Measurements from ENCODE around the gene RTKN2.

DNA sequence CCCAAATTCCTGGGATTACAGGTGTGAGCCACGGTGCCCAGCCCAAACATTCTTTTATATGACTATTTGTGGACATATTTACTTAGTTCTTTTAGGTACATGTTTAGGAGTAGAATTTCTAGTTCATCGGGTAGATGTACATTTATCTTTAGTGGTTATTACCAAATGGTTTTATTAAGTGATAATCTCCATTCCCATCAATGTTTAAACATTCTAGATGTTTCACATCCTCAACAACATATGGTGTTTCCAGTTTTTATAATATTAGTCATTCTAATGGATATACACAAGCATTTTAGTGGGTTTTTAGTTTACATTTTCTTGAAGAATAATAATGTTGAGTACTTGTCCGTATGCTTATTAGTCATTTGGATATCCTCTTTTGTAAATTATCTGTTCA is 131.7 kb downstream of the RTKN2 start:
- no peak for TF ChIP-seq POLR2AphosphoS5 (IDR thresholded peaks at IDR 0.05; ENCODE audit: low read depth, low read length)
- TF ChIP-seq TAF1 (IDR thresholded peaks at IDR 0.05; ENCODE audit: borderline replicate concordance, insufficient read depth, low read length) = no peak
- TF ChIP-seq, protein P1, sequence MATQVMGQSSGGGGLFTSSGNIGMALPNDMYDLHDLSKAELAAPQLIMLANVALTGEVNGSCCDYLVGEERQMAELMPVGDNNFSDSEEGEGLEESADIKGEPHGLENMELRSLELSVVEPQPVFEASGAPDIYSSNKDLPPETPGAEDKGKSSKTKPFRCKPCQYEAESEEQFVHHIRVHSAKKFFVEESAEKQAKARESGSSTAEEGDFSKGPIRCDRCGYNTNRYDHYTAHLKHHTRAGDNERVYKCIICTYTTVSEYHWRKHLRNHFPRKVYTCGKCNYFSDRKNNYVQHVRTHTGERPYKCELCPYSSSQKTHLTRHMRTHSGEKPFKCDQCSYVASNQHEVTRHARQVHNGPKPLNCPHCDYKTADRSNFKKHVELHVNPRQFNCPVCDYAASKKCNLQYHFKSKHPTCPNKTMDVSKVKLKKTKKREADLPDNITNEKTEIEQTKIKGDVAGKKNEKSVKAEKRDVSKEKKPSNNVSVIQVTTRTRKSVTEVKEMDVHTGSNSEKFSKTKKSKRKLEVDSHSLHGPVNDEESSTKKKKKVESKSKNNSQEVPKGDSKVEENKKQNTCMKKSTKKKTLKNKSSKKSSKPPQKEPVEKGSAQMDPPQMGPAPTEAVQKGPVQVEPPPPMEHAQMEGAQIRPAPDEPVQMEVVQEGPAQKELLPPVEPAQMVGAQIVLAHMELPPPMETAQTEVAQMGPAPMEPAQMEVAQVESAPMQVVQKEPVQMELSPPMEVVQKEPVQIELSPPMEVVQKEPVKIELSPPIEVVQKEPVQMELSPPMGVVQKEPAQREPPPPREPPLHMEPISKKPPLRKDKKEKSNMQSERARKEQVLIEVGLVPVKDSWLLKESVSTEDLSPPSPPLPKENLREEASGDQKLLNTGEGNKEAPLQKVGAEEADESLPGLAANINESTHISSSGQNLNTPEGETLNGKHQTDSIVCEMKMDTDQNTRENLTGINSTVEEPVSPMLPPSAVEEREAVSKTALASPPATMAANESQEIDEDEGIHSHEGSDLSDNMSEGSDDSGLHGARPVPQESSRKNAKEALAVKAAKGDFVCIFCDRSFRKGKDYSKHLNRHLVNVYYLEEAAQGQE (IDR thresholded peaks at IDR 0.05; ENCODE audit: insufficient read depth in 1 of 2, low read depth in 2 of 2, low read length in 2 of 2) = no peak
- no peak for TF ChIP-seq SIN3A (IDR thresholded peaks at IDR 0.05; ENCODE audit: borderline replicate concordance, insufficient read depth, low read length)
- TF ChIP-seq FOXP2 (optimal IDR thresholded peaks at IDR 0.05; ENCODE audit: borderline replicate concordance, extremely low read depth, extremely low read length, insufficient read depth) = no peak

Data from PFSK-1 (cell line).